ENCODE data around the gene INPP5A.

Gene INPP5A

DNA sequence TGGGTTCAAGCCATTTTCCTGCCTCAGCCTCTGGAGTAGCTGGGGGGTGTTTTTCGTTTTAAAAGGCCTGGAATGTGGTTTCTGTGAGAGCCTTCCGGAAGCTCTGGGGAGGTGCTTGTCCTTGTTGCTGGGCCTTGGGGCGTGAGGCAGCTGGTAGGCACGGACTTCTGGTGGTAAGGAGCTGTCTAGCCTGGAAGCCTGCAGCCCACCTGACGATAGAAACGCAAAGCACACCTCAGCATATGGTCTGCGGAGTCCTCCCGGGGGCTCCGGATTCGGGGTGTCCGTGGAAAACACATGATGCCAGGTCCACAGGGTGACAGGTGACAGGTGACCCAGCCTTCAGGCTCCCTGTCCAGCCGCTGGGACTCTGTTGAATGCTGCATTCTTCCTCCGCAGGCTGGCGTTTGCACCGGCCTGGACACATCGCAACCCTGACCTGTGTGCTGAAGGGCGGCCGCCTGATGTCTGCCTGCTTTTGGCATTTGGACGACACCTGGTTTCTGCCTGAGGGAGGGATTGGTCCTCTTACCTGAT lies 37.3 kb downstream of the INPP5A start:
- no peaks in the 10 kb centered on the region for H3K9me3 ChIP-seq (ENCODE audit: severe bottlenecking)
- no peak overlapping the region for H3K27ac ChIP-seq
- H3K4me3 ChIP-seq (ENCODE audit: low read depth, low read length): no peak overlapping the region
- no peaks in the 10 kb centered on the region for H3K36me3 ChIP-seq
- TF ChIP-seq, protein P1, sequence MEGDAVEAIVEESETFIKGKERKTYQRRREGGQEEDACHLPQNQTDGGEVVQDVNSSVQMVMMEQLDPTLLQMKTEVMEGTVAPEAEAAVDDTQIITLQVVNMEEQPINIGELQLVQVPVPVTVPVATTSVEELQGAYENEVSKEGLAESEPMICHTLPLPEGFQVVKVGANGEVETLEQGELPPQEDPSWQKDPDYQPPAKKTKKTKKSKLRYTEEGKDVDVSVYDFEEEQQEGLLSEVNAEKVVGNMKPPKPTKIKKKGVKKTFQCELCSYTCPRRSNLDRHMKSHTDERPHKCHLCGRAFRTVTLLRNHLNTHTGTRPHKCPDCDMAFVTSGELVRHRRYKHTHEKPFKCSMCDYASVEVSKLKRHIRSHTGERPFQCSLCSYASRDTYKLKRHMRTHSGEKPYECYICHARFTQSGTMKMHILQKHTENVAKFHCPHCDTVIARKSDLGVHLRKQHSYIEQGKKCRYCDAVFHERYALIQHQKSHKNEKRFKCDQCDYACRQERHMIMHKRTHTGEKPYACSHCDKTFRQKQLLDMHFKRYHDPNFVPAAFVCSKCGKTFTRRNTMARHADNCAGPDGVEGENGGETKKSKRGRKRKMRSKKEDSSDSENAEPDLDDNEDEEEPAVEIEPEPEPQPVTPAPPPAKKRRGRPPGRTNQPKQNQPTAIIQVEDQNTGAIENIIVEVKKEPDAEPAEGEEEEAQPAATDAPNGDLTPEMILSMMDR (IDR thresholded peaks at IDR 0.05; ENCODE audit: low read depth, low read length): no peak
- DNase-seq: no peak
- no peaks in the 10 kb centered on the region for H3K27me3 ChIP-seq (ENCODE audit: insufficient read depth, low read depth, severe bottlenecking)

DNA sequence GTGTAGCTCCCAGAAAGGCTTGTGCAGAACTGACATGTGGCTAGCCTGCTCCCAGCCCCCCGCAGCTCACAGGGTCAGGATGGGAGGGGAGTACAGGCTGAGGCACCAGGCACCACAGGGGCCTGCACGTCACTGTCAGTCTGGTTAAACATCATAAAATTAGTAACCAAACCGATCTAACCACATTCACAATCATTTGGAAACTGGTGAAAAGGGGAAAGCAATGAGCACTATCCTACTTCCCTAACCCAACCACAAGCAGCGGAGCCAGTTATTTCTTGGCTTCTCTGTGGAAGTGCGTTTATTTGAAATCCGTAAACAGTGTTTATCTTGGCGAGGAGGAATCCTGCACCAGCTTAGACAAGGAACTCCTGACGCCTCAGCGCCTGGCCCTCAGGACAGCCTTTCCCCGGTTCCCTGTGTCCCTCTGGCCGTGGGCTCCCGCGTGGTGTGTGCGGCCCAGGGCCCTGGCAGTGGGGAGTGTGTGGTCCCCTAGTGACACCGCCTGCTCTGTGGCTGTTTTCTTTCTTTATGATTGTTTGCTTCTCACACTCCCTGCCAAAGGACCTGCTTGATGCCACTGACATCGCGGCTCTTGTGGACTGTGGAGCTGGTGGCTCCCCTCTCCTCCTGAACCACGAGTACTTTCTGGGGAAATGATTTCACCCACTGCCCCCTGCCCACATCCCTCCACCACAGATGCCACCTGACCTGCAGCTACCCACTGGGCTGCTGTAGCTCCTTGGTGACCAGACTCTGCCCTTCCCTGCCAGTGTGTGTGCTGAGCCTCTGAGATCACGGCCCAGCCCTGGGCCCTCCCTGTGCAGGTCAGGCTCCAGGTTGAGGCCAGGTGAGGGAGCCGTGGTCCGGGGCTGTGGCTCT lies 38.0 kb downstream of the INPP5A start:
- no peak overlapping the region for H3K4me3 ChIP-seq (ENCODE audit: low read depth, low read length)
- no peaks in the 10 kb centered on the region for H3K27me3 ChIP-seq (ENCODE audit: insufficient read depth, low read depth, severe bottlenecking)
- no peak overlapping the region for H3K27ac ChIP-seq
- H3K9me3 ChIP-seq (ENCODE audit: severe bottlenecking): no peaks in the 10 kb centered on the region
- DNase-seq: no peak
- TF ChIP-seq, protein P1 (IDR thresholded peaks at IDR 0.05; ENCODE audit: low read depth, low read length): no peak
- H3K36me3 ChIP-seq: no peaks in the 10 kb centered on the region

DNA sequence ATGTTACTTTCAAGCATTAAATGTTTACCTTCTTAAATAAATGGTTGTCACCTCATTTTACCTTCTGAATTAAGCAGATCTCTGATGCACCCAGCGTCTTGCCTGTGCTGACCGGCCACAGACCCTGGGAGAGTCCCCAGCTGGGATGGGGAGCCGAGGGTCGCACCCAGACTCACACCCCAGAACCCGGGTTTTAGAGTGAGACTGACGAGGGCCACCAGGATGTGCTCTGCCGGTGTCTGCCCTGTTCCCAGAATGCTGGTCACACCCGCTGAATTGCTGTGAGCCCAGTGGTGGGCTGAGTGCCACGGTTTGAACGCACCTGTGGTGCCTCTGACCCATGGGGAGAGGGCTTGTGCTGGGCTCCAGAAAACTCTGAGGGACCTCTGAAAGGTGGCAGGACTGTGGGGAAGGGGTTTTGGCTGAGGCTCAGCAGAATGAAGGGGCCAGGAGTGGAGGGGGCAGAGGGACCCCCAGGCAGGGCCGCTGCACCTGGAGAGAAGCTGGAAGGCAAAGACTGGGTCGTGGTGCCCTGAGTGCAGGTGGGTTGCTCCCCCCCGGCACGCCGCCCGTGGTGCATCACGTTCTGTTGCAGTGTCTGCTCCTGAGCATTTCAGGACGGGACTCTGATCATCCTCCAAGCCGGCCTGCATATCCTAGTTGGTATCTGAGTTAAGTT lies 39.2 kb downstream of the INPP5A start:
- Histone ChIP-seq H3K4me3 (ENCODE audit: low read depth, low read length) (no peak overlapping the region), H3K27ac (no peak overlapping the region), H3K9me3 (ENCODE audit: severe bottlenecking) (no peaks in the 10 kb centered on the region), H3K36me3 (no peaks in the 10 kb centered on the region), H3K27me3 (ENCODE audit: insufficient read depth, low read depth, severe bottlenecking) (no peaks in the 10 kb centered on the region)
- no peak for DNase-seq
- TF ChIP-seq, protein P1 (IDR thresholded peaks at IDR 0.05; ENCODE audit: low read depth, low read length): no peak

DNA sequence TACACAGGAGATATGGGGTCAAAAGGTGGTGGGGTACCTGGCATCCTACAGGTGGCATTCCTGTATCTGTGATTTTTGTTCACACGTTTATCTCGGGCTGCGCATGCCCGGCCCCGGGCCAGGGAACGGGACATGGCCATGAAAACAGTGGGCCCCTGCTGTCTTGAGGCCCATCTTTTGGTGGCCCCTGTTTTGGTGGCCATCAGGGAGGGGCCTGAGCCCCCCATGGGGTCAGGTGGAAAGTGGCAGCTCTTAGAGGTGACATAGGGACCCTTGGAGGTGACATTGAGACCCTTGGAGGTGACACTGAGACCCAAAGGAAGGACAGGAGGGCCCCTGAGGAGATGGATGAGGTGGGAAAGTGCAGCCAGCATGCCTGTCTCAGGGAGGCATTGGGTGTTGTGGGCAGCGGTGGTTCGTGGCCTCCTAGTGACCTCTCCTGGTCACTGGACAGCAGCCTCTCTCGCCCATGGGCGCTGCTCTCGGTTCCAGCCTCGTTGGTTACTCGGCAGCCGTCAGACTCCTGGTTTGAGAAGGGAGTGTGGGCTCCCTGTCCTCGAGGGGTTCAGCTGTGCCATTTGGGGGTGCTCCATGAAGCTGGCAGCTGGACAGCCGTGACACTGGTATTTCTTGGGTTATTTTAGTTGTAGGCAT lies 39.9 kb downstream of the INPP5A start:
- TF ChIP-seq, protein P1 (IDR thresholded peaks at IDR 0.05; ENCODE audit: low read depth, low read length): peak; percentile 67
- peak; percentile 35 for DNase-seq
- Histone ChIP-seq H3K27ac (no peak overlapping the region), H3K27me3 (ENCODE audit: insufficient read depth, low read depth, severe bottlenecking) (no peaks in the 10 kb centered on the region), H3K36me3 (no peaks in the 10 kb centered on the region), H3K9me3 (ENCODE audit: severe bottlenecking) (no peaks in the 10 kb centered on the region), H3K4me3 (ENCODE audit: low read depth, low read length) (no peak overlapping the region)

DNA sequence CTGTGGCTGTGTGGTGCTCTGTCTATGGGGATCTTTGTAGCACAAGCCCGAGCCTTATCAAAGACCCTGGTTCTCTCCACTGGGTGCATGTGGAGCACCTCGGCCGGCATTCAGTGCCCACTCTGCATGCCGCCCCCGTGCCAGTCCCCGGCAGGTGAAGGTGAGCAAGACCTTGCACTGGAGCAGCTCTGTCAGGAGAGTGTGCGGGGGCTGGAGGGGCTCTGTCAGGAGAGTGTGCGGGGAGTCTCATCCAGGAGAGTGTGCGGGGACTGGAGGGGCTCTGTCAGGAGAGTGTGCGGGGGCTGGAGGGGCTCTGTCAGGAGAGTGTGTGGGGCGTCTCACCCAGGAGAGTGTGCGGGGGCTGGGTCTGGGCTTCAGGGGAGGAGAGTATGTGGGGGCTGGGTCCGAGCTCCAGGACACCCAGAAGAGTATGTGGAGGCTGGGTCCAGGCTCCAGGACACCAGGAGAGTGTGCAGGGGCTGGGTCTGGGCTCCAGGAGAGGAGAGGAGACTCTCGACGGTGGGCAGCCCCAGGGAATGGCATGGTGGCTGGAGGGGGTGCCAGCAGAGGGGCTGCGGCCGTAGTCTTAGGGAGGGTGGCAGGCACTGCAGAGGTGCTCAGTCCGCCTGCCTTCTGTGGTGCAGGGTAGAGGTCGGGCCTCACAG lies 40.8 kb downstream of the INPP5A start:
- H3K9me3 ChIP-seq (ENCODE audit: severe bottlenecking): no peaks in the 10 kb centered on the region
- TF ChIP-seq, protein P1 (IDR thresholded peaks at IDR 0.05; ENCODE audit: low read depth, low read length): no peak
- no peak overlapping the region for H3K4me3 ChIP-seq (ENCODE audit: low read depth, low read length)
- no peaks in the 10 kb centered on the region for H3K27me3 ChIP-seq (ENCODE audit: insufficient read depth, low read depth, severe bottlenecking)
- no peak overlapping the region for H3K27ac ChIP-seq
- no peaks in the 10 kb centered on the region for H3K36me3 ChIP-seq
- no peak for DNase-seq

All from WERI-Rb-1 (cell line).